OCI-LY7 (cell line): ENCODE measurements around the gene VASP. TPM values are rescaled to one million over a fixed set of nuclear protein-coding genes. Genes with fewer than 3 reads are reported as not detected.

Experiments
- BruUV-seq: library from RNA; stranded (reverse); fragments of 400-500 nt; replicated peaks from 2 replicates; lab custom pipeline; 2021; lab: Mats Ljungman, UMichigan
- CTCF ChIA-PET: fragments of 300-600 bp; sonication (Branson Sonifier 250); formaldehyde crosslinking; loops from one replicate; lab custom pipeline; 2022; ENCODE audit warnings: antibody characterized with exemption; ENCODE audit not compliant: unreplicated experiment; lab: Charles Lee
- POLR2A ChIA-PET: fragments of 300-600 bp; sonication (Branson Sonifier 250); formaldehyde crosslinking; loops from one replicate; lab custom pipeline; 2022; ENCODE audit warnings: antibody characterized with exemption; lab: Charles Lee
- DNase-seq: peaks from one replicate; pipeline ENCODE4 v3.0.0-alpha.2; 2015; ENCODE audit warnings: low spot score
- H2AFZ ChIP-seq: fragments of 200-600 bp; sonication (generic), shearing (Covaris generic); 2 replicates; pipeline ENCODE4 v1.6.1; 2014; ENCODE audit warnings: mild to moderate bottlenecking, antibody characterized with exemption, low read length, moderate library complexity
- H3K27ac ChIP-seq: fragments of 200-600 bp; sonication (generic); 2 replicates; pipeline ENCODE4 v1.5.1; 2014; ENCODE audit warnings: mixed run types, low read depth, mild to moderate bottlenecking, moderate library complexity, low read length, inconsistent platforms; ENCODE audit not compliant: poor library complexity, severe bottlenecking
- H3K36me3 ChIP-seq: fragments of 200-600 bp; sonication (generic); 2 replicates; pipeline ENCODE4 v1.6.1; 2014; ENCODE audit warnings: mild to moderate bottlenecking, antibody characterized with exemption, low read length, moderate library complexity, mixed read lengths; ENCODE audit not compliant: insufficient read depth
- H3K4me1 ChIP-seq: fragments of 200-600 bp; sonication (generic); 2 replicates; pipeline ENCODE4 v1.5.1; 2014; ENCODE audit warnings: mild to moderate bottlenecking, low read length; ENCODE audit not compliant: insufficient read depth, poor library complexity, severe bottlenecking
- H3K4me2 ChIP-seq: fragments of 200-600 bp; sonication (generic); 2 replicates; pipeline ENCODE4 v1.6.1; 2014; ENCODE audit warnings: mild to moderate bottlenecking, low read length
- H3K4me3 ChIP-seq: fragments of 200-600 bp; sonication (generic); 2 replicates; pipeline ENCODE4 v1.5.1; 2014; ENCODE audit warnings: mild to moderate bottlenecking, low read depth, low read length; ENCODE audit not compliant: poor library complexity, severe bottlenecking
- H3K79me2 ChIP-seq: fragments of 200-600 bp; sonication (generic); 2 replicates; pipeline ENCODE4 v1.6.1; 2016; ENCODE audit warnings: low read depth, mild to moderate bottlenecking, low read length, moderate library complexity, mixed read lengths; ENCODE audit not compliant: insufficient read depth
- H3K9me2 ChIP-seq: fragments of 200-600 bp; sonication (generic); 2 replicates; pipeline ENCODE4 v1.6.1; 2016; ENCODE audit warnings: mild to moderate bottlenecking, low read length, mixed read lengths; ENCODE audit not compliant: insufficient read depth
- H3K9me3 ChIP-seq: fragments of 200-600 bp; sonication (generic); 2 replicates; pipeline ENCODE4 v1.6.1; 2014; ENCODE audit warnings: mild to moderate bottlenecking, mixed run types, low read length, mixed read lengths
- H4K20me1 ChIP-seq: fragments of 200-600 bp; sonication (generic); 2 replicates; pipeline ENCODE4 v1.6.1; 2014; ENCODE audit warnings: mild to moderate bottlenecking, antibody characterized with exemption, low read length, moderate library complexity, mixed read lengths; ENCODE audit not compliant: insufficient read depth
- CTCF ChIP-seq: fragments of 200-600 bp; sonication (generic); conservative IDR thresholded peaks from 2 replicates; pipeline ENCODE4 v1.5.1; 2014; ENCODE audit warnings: mild to moderate bottlenecking, antibody characterized with exemption, low read length, moderate library complexity, mixed read lengths
- EZH2phosphoT487 ChIP-seq: fragments of 200-600 bp; sonication (generic); IDR thresholded peaks from 2 replicates; pipeline ENCODE4 v1.6.1; 2018; ENCODE audit warnings: low read depth, borderline replicate concordance, mild to moderate bottlenecking, mixed run types, antibody characterized with exemption, low read length, moderate library complexity, mixed read lengths
- intact Hi-C: fragments of 100-400 bp; cut with micrococcal nuclease; formaldehyde crosslinking; loops from one replicate; pipeline ENCODE4 v1.10.0; 2022; ENCODE audit not compliant: unreplicated experiment
- total RNA-seq, 2 experiments: library from RNA; depleted of rRNA in 1 of 2; stranded (reverse); fragments of >200 nt in 1 of 2; shearing (Covaris generic) in 1 of 2; gene quantifications; 2 replicates each; pipeline ENCODE4 v1.2.3, GENCODE V29; 2014 to 2022

Gene VASP
- total RNA-seq, 2 experiments from 2014 or later = 39.6 to 62.8 TPM

GRCh38 chr19:45512881-45513483 lies 5.7 kb downstream of the VASP start:
- no peak overlapping the region for H2AFZ ChIP-seq
- H3K27ac ChIP-seq = no peak overlapping the region
- peaks cover 12% of the 10 kb centered on the region for H3K79me2 ChIP-seq
- H3K36me3 ChIP-seq = peaks cover 2% of the 10 kb centered on the region
- no TSS peak for BruUV-seq
- peaks cover 15% of the 10 kb centered on the region for H4K20me1 ChIP-seq
- ChIA-PET POLR2A (interaction anchor here (1.2 kb wide), 1 partner anchor 71 kb away, joined by 3 read pairs; no protein-coding TSS in a partner anchor), CTCF (no interaction called here)
- no peaks in the 10 kb centered on the region for H3K9me2 ChIP-seq
- no peak for DNase-seq
- H3K4me1 ChIP-seq = peaks cover 37% of the 10 kb centered on the region
- H3K9me3 ChIP-seq = no peaks in the 10 kb centered on the region
- H3K4me3 ChIP-seq = no peak overlapping the region
- TF ChIP-seq EZH2phosphoT487 = no peak
- TF ChIP-seq CTCF = no peak
- intact Hi-C loops = no loop called here
- no peak overlapping the region for H3K4me2 ChIP-seq

GRCh38 chr19:45514376-45515051 lies 7.2 kb downstream of the VASP start:
- H3K4me3 ChIP-seq = no peak overlapping the region
- POLR2A ChIA-PET = no interaction called here

More at GRCh38 chr19:45514376-45515051, 7.2 kb downstream of the VASP start:
- no peak for DNase-seq
- H3K9me2 ChIP-seq = no peaks in the 10 kb centered on the region
- H3K27ac ChIP-seq = no peak overlapping the region
- intact Hi-C loops = no loop called here
- peaks cover 15% of the 10 kb centered on the region for H4K20me1 ChIP-seq
- no TSS peak for BruUV-seq
- H3K79me2 ChIP-seq = peaks cover 8% of the 10 kb centered on the region; the same call in 1 of the 2 replicates
- peak overlapping the region; percentile 70 for H3K4me2 ChIP-seq
- CTCF ChIA-PET = no interaction called here
- H3K9me3 ChIP-seq = no peaks in the 10 kb centered on the region
- H3K36me3 ChIP-seq = peaks cover 10% of the 10 kb centered on the region
- H2AFZ ChIP-seq = no peak overlapping the region
- H3K4me1 ChIP-seq = peaks cover 27% of the 10 kb centered on the region
- TF ChIP-seq EZH2phosphoT487 (no peak), CTCF (no peak)
